CD4-positive, alpha-beta memory T cell (primary cell): ENCODE measurements around the gene RNGTT. TPM values are rescaled to one million over a fixed set of nuclear protein-coding genes. Genes with fewer than 3 reads are reported as not detected.

Experiments
- CTCF ChIA-PET: fragments of 350-600 bp; sonication (Branson Sonifier 250); formaldehyde crosslinking; loops from one replicate; lab custom pipeline; 2021; ENCODE audit warnings: inconsistent platforms; ENCODE audit not compliant: partially characterized antibody; lab: Charles Lee
- POLR2A ChIA-PET: fragments of 350-600 bp; sonication (Branson Sonifier 250); formaldehyde crosslinking; loops from one replicate; lab custom pipeline; 2021; ENCODE audit not compliant: partially characterized antibody; lab: Charles Lee
- DNase-seq, 5 donors: peaks; one replicate each; pipeline versions ENCODE4 v3.0.0 to v3.0.0-alpha.2; 2020 to 2022; ENCODE audit warnings: mixed read lengths in 1 of 5
- H3K27ac ChIP-seq: one replicate; pipeline ENCODE4 v1.7.0; 2013; ENCODE audit warnings: low read depth, low read length
- H3K27me3 ChIP-seq: 2 replicates; pipeline ENCODE4 v1.7.0; 2013; ENCODE audit warnings: mild to moderate bottlenecking, low read length, moderate library complexity; ENCODE audit not compliant: insufficient read depth
- H3K36me3 ChIP-seq: 2 replicates; pipeline ENCODE4 v1.7.0; 2013; ENCODE audit warnings: mild to moderate bottlenecking, low read length, moderate library complexity; ENCODE audit not compliant: insufficient read depth
- H3K4me1 ChIP-seq: 2 replicates; pipeline ENCODE4 v1.7.0; 2013; ENCODE audit warnings: mild to moderate bottlenecking, low read length, moderate library complexity; ENCODE audit not compliant: insufficient read depth
- H3K4me3 ChIP-seq, 2 donors: one replicate each; pipeline ENCODE4 v1.7.0; 2013; ENCODE audit warnings: low read length in 2 of 2, mild to moderate bottlenecking in 1 of 2
- H3K9me3 ChIP-seq, 2 donors: one replicate each; pipeline ENCODE4 v1.7.0; 2013; ENCODE audit warnings: low read length in 2 of 2, control low read depth in 1 of 2; ENCODE audit not compliant: control insufficient read depth in 1 of 2
- H3K27ac Mint-ChIP-seq, 7 donors: one replicate each; pipeline ENCODE4 v1.8.0; 2020 to 2021; ENCODE audit warnings: mixed read lengths in 7 of 7, mild to moderate bottlenecking in 6 of 7, inconsistent platforms in 3 of 7, moderate library complexity in 3 of 7
- H3K27me3 Mint-ChIP-seq, 2 donors: one replicate each; pipeline ENCODE4 v1.8.0; 2020 to 2021; ENCODE audit warnings: mixed read lengths in 2 of 2
- H3K36me3 Mint-ChIP-seq, 2 donors: one replicate each; pipeline ENCODE4 v1.8.0; 2020 to 2021; ENCODE audit warnings: mixed read lengths in 2 of 2, inconsistent platforms in 1 of 2, mild to moderate bottlenecking in 1 of 2
- H3K4me1 Mint-ChIP-seq, 4 donors: one replicate each; pipeline ENCODE4 v1.8.0; 2020 to 2021; ENCODE audit warnings: mixed read lengths in 4 of 4, mild to moderate bottlenecking in 1 of 4
- H3K4me3 Mint-ChIP-seq, 8 donors: one replicate each; pipeline ENCODE4 v1.8.0; 2020 to 2021; ENCODE audit warnings: mixed read lengths in 8 of 8, mild to moderate bottlenecking in 7 of 8, moderate library complexity in 6 of 8, inconsistent platforms in 3 of 8
- H3K9me3 Mint-ChIP-seq, 8 donors: one replicate each; pipeline ENCODE4 v1.8.0; 2020 to 2021; ENCODE audit warnings: mixed read lengths in 8 of 8, mild to moderate bottlenecking in 5 of 8, inconsistent platforms in 3 of 8, moderate library complexity in 1 of 8
- intact Hi-C: fragments of 100-400 bp; cut with micrococcal nuclease; formaldehyde crosslinking; loops from one replicate; pipeline ENCODE4 v1.15.1; 2023
- polyA plus RNA-seq, 2 donors: library from polyadenylated mRNA; unstranded; fragments of 300-500 nt; fragmentation: Illumina TruSeq; gene quantifications; one replicate each; pipeline ENCODE4 v1.2.3, GENCODE V29; 2021
- total RNA-seq, 2 experiments: library from RNA; stranded (reverse); gene quantifications; one replicate each; pipeline ENCODE4 v1.2.3, GENCODE V29; 2021

Gene RNGTT
- total and polyA plus RNA-seq, 4 experiments from 2014 or later = 17.3 to 21.8 (median 19.1) TPM

DNA sequence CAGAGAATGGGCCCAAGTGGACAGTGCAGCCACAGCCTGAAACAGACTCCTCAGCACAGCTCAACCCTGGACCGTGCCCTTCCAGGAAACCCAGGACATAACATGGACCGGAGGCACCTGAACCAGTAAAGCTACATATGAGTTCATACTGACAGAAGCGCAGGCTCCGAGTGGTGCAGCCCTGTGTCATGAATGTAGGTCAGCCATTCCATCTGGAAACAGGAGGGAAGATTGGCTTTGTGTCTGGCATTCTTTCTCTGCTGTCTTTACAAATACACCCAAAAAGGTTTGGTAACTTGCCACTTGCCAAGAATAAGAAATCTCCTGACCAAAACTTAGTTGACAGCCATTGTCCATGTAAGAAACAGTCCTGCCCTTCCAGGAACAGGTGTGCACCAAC is 366.6 kb downstream of the RNGTT start:
- Histone ChIP-seq H3K27me3 (no peaks in the 10 kb centered on the region), H3K36me3 (no peaks in the 10 kb centered on the region), H3K9me3 (no peaks in the 10 kb centered on the region), H3K4me1 (no peaks in the 10 kb centered on the region), H3K27ac (no peak overlapping the region), H3K4me3 (no peak overlapping the region)
- POLR2A ChIA-PET = no interaction called here
- no peak overlapping the region for H3K27ac Mint-ChIP-seq
- H3K4me3 Mint-ChIP-seq = no peak overlapping the region
- peaks cover 0 to 4% of the 10 kb centered on the region in 2 donors for H3K27me3 Mint-ChIP-seq
- intact Hi-C loops = no loop called here
- no peaks in the 10 kb centered on the region for H3K36me3 Mint-ChIP-seq
- H3K4me1 Mint-ChIP-seq = no peaks in the 10 kb centered on the region
- DNase-seq = no peak
- peaks cover 0 to 10% (median 3%) of the 10 kb centered on the region in 8 donors for H3K9me3 Mint-ChIP-seq
- CTCF ChIA-PET = no interaction called here

GRCh38 chr6:88588938-88589337 is 374.5 kb downstream of the RNGTT start:
- CTCF ChIA-PET = no interaction called here
- no peaks in the 10 kb centered on the region for H3K27me3 ChIP-seq
- Mint-ChIP-seq H3K27me3 (peaks cover 8 to 13% of the 10 kb centered on the region in 2 donors), H3K27ac (no peak overlapping the region), H3K4me3 (no peak overlapping the region), H3K36me3 (no peaks in the 10 kb centered on the region), H3K9me3 (peaks cover 0 to 10% (median 3%) of the 10 kb centered on the region in 8 donors), H3K4me1 (no peaks in the 10 kb centered on the region)
- H3K4me1 ChIP-seq = no peaks in the 10 kb centered on the region
- H3K27ac ChIP-seq = no peak overlapping the region
- H3K4me3 ChIP-seq = no peak overlapping the region
- POLR2A ChIA-PET = no interaction called here
- H3K36me3 ChIP-seq = no peaks in the 10 kb centered on the region
- DNase-seq = no peak
- H3K9me3 ChIP-seq = no peaks in the 10 kb centered on the region
- intact Hi-C loops = no loop called here

GRCh38 chr6:88587150-88587520 is 376.3 kb downstream of the RNGTT start:
- H3K27me3 Mint-ChIP-seq = peaks cover 8 to 13% of the 10 kb centered on the region in 2 donors
- H3K9me3 Mint-ChIP-seq = peaks cover 0 to 15% (median 5%) of the 10 kb centered on the region in 8 donors
- ChIA-PET CTCF (no interaction called here), POLR2A (no interaction called here)
- H3K9me3 ChIP-seq = no peaks in the 10 kb centered on the region
- no peaks in the 10 kb centered on the region for H3K4me1 Mint-ChIP-seq
- no peak overlapping the region for H3K4me3 ChIP-seq
- no peaks in the 10 kb centered on the region for H3K27me3 ChIP-seq
- H3K4me1 ChIP-seq = no peaks in the 10 kb centered on the region
- no peak overlapping the region for H3K27ac ChIP-seq
- H3K36me3 Mint-ChIP-seq = peaks cover 0 to 3% of the 10 kb centered on the region in 2 donors
- DNase-seq = no peak
- no peak overlapping the region for H3K4me3 Mint-ChIP-seq
- no peaks in the 10 kb centered on the region for H3K36me3 ChIP-seq
- intact Hi-C loops = no loop called here
- H3K27ac Mint-ChIP-seq = no peak overlapping the region

DNA sequence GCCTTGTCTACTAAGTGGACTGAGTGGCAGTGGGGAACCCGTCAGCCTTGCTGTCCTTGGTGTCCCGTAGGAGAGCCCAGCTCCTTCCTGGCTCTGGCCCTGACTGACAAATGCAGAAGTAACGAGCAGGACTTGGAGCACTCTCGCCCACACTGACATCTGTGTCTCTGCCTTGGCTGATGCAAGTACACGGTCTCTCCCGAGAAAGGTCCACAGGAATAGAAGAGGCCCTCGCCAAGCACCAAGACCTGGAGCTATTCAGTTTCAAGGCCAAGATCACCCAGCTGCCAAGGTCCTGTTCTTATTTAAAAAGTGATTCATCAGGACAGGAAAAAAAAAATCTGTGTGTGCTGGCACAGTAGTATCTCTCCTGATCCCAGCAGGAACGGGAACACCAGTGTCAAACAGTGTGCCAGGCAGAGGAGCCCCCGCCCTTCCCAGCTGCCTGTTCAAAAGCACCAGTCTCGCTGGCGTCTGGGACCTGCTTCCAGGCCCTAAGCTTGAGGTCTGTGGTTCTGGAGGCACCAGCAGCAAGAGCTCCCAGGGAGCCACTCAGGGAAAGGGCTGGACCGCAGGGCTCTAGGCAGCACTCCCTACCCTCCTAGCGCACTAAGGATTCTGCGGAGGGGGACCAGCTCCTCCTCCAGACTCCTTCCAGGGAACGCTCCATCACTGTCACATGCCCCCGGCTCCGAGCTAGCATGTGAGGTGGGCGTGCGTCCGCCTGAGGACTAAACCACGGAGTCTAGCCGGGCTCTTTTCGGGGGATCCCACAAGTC is 376.9 kb downstream of the RNGTT start:
- POLR2A ChIA-PET = no interaction called here
- H3K27ac ChIP-seq = no peak overlapping the region
- DNase-seq = no peak
- H3K36me3 Mint-ChIP-seq = peaks cover 0 to 3% of the 10 kb centered on the region in 2 donors
- peaks cover 7 to 13% of the 10 kb centered on the region in 2 donors for H3K27me3 Mint-ChIP-seq
- H3K4me1 ChIP-seq = no peaks in the 10 kb centered on the region
- H3K27ac Mint-ChIP-seq = no peak overlapping the region
- H3K36me3 ChIP-seq = no peaks in the 10 kb centered on the region
- H3K4me3 ChIP-seq = no peak overlapping the region
- CTCF ChIA-PET = no interaction called here
- H3K4me3 Mint-ChIP-seq = no peak overlapping the region
- H3K27me3 ChIP-seq = no peaks in the 10 kb centered on the region
- H3K9me3 ChIP-seq = no peaks in the 10 kb centered on the region
- peaks cover 0 to 18% (median 6%) of the 10 kb centered on the region in 8 donors for H3K9me3 Mint-ChIP-seq
- no peaks in the 10 kb centered on the region for H3K4me1 Mint-ChIP-seq
- intact Hi-C loops = no loop called here

- peaks cover 0 to 18% (median 7%) of the 10 kb centered on the region in 8 donors for H3K9me3 Mint-ChIP-seq
- Histone ChIP-seq H3K9me3 (no peaks in the 10 kb centered on the region), H3K27ac (no peak overlapping the region), H3K4me1 (no peaks in the 10 kb centered on the region), H3K27me3 (no peaks in the 10 kb centered on the region), H3K36me3 (no peaks in the 10 kb centered on the region), H3K4me3 (no peak overlapping the region)
- ChIA-PET POLR2A (no interaction called here), CTCF (no interaction called here)
- intact Hi-C loops = no loop called here
- H3K27ac Mint-ChIP-seq = no peak overlapping the region
- H3K4me1 Mint-ChIP-seq = no peaks in the 10 kb centered on the region
- no peak for DNase-seq
- H3K27me3 Mint-ChIP-seq = peaks cover 7 to 15% of the 10 kb centered on the region in 2 donors
- peaks cover 0 to 3% of the 10 kb centered on the region in 2 donors for H3K36me3 Mint-ChIP-seq
- no peak overlapping the region for H3K4me3 Mint-ChIP-seq
Measured at GRCh38 chr6:88585276-88585692, 378.1 kb downstream of the RNGTT start.

- Histone ChIP-seq H3K9me3 (no peaks in the 10 kb centered on the region), H3K4me1 (no peaks in the 10 kb centered on the region), H3K36me3 (no peaks in the 10 kb centered on the region), H3K4me3 (no peak overlapping the region), H3K27me3 (no peaks in the 10 kb centered on the region), H3K27ac (no peak overlapping the region)
- Mint-ChIP-seq H3K4me3 (no peak overlapping the region), H3K27me3 (peaks cover 7 to 15% of the 10 kb centered on the region in 2 donors), H3K27ac (no peak overlapping the region), H3K36me3 (peaks cover 0 to 3% of the 10 kb centered on the region in 2 donors), H3K9me3 (peaks cover 0 to 18% (median 7%) of the 10 kb centered on the region in 8 donors), H3K4me1 (no peaks in the 10 kb centered on the region)
- intact Hi-C loops = no loop called here
- CTCF ChIA-PET = no interaction called here
- DNase-seq = no peak
- POLR2A ChIA-PET = no interaction called here
Measured at GRCh38 chr6:88584581-88585275, 378.7 kb downstream of the RNGTT start.

- Mint-ChIP-seq H3K9me3 (peaks cover 0 to 7% (median 5%) of the 10 kb centered on the region in 8 donors), H3K27me3 (peaks cover 4% of the 10 kb centered on the region in 2 donors), H3K4me3 (no peak overlapping the region), H3K36me3 (peaks cover 0 to under 1% of the 10 kb centered on the region in 2 donors), H3K4me1 (no peaks in the 10 kb centered on the region), H3K27ac (no peak overlapping the region)
- H3K27ac ChIP-seq = no peak overlapping the region
- no peaks in the 10 kb centered on the region for H3K9me3 ChIP-seq
- DNase-seq = no peak
- H3K27me3 ChIP-seq = no peaks in the 10 kb centered on the region
- no peaks in the 10 kb centered on the region for H3K4me1 ChIP-seq
- H3K4me3 ChIP-seq = no peak overlapping the region
- intact Hi-C loops = no loop called here
- ChIA-PET POLR2A (no interaction called here), CTCF (no interaction called here)
- no peaks in the 10 kb centered on the region for H3K36me3 ChIP-seq
Measured at GRCh38 chr6:88577461-88577860, 386.0 kb downstream of the RNGTT start.
